Left lung (tissue), 10 donors: Measurements from ENCODE around the gene HAPSTR1. TPM values are rescaled to one million over a fixed set of nuclear protein-coding genes. Genes with fewer than 3 reads are reported as not detected.

Experiments
- ATAC-seq: fragments of 200-7000 bp; cut with Tn5 transposase; one replicate; pipeline ENCODE4 v1.9.1; 2020; ENCODE audit warnings: moderate library complexity
- DNase-seq, 4 donors: peaks; one replicate each; pipeline ENCODE4 v3.0.0-alpha.2; 2013 to 2020
- H3K27ac ChIP-seq, 2 donors: fragments of 200-600 bp; sonication (generic) in 1 of 2; one replicate each; pipeline versions ENCODE4 v1.5.0 to v1.8.0; 2020 to 2021
- H3K27me3 ChIP-seq, 2 donors: fragments of 200-600 bp; sonication (generic) in 1 of 2; one replicate each; pipeline versions ENCODE4 v1.5.0 to v1.8.0; 2020 to 2021
- H3K36me3 ChIP-seq, 2 donors: fragments of 200-600 bp; sonication (generic) in 1 of 2; one replicate each; pipeline versions ENCODE4 v1.5.0 to v1.8.0; 2020 to 2021
- H3K4me1 ChIP-seq, 2 donors: fragments of 200-600 bp; one replicate each; pipeline ENCODE4 v1.8.0; 2021
- H3K4me3 ChIP-seq, 2 donors: fragments of 200-600 bp; sonication (generic) in 1 of 2; one replicate each; pipeline versions ENCODE4 v1.5.0 to v1.8.0; 2020 to 2021; ENCODE audit warnings: mild to moderate bottlenecking in 1 of 2
- H3K9me3 ChIP-seq, 2 donors: fragments of 200-600 bp; sonication (generic) in 1 of 2; one replicate each; pipeline versions ENCODE4 v1.5.0 to v1.8.0; 2020 to 2021
- intact Hi-C, 2 donors: fragments of 100-400 bp; cut with DNase I; formaldehyde crosslinking; loops; one replicate each; pipeline versions ENCODE4 v1.11.2 to v1.14.2; 2022
- polyA plus RNA-seq, 6 donors: library from polyadenylated mRNA; unstranded; fragments of 120-200 nt; gene quantifications; one replicate each; pipeline ENCODE4 v1.2.1, GENCODE V29; 2013; ENCODE audit not compliant: insufficient read length in 6 of 6
- total RNA-seq, 2 donors: library from RNA; stranded (reverse); fragmentation: NEBNext Ultra II Directional; extraction: Animal tissue kit (Norgen Biotek cat#: 25700); gene quantifications; one replicate each; pipeline ENCODE4 v1.2.1, GENCODE V29; 2021
- TF ChIP-seq, protein P1 (sequence below), 2 donors: fragments of 200-600 bp; sonication (generic) in 1 of 2; IDR thresholded peaks; one replicate each; pipeline versions ENCODE4 v1.5.0 to v1.8.0; 2021; ENCODE audit warnings: antibody characterized with exemption in 2 of 2
- donor health status: DM: no; HTN: yes; CAD: no.
- donor health status: DM: no; HTN: no; CAD: no.

Gene HAPSTR1
- total and polyA plus RNA-seq, 8 donors = 41.9 to 62.8 (median 45.0) TPM

DNA sequence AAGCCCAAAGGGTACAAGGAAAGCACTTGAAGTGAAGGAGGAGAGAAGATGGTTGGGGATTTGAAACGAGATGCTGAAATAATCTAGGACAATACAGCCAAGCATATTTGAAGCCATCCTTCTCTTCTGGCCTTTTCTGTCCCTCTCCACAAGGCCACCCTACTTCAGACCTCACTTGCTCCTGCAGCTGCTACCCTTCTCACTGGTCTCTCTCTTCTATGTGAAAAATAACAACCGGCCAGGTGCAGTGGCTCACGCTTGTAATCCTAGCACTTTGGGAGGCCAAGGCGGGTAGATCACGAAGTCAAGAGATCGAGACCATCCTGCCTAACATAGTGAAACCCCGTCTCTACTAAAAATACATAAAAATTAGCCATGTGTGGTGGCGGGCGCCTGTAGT is 33.2 kb upstream of the HAPSTR1 start:
- Histone ChIP-seq H3K4me1 (peaks cover 2 to 12% of the 10 kb centered on the region in 2 donors), H3K27ac (no peak overlapping the region), H3K36me3 (no peaks in the 10 kb centered on the region), H3K4me3 (no peak overlapping the region), H3K9me3 (no peaks in the 10 kb centered on the region), H3K27me3 (peaks cover 0 to 11% of the 10 kb centered on the region in 2 donors)
- no peak for ATAC-seq
- DNase-seq = no peak
- TF ChIP-seq, protein P1, sequence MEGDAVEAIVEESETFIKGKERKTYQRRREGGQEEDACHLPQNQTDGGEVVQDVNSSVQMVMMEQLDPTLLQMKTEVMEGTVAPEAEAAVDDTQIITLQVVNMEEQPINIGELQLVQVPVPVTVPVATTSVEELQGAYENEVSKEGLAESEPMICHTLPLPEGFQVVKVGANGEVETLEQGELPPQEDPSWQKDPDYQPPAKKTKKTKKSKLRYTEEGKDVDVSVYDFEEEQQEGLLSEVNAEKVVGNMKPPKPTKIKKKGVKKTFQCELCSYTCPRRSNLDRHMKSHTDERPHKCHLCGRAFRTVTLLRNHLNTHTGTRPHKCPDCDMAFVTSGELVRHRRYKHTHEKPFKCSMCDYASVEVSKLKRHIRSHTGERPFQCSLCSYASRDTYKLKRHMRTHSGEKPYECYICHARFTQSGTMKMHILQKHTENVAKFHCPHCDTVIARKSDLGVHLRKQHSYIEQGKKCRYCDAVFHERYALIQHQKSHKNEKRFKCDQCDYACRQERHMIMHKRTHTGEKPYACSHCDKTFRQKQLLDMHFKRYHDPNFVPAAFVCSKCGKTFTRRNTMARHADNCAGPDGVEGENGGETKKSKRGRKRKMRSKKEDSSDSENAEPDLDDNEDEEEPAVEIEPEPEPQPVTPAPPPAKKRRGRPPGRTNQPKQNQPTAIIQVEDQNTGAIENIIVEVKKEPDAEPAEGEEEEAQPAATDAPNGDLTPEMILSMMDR (IDR thresholded peaks at IDR 0.05) = no peak
- intact Hi-C loops = no loop called here

DNA sequence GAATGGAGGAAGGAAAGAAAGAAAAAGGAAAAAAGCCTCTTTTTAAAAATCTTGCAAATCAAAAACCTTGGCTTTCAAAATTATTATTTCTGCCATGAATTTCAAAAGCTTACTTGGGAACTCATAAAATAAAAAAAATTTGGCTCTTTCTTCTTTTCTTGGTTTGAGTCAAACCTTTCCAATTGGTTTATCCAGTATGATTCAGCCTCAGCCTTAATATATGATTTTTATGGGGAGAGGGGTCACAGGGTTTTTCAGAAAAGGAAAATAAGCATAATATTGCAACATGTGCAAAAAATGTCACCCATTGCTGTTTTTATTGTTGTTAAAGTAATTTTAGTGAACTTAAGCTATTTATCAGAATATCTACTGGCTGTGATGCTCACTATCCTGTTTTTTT is 31.2 kb upstream of the HAPSTR1 start:
- TF ChIP-seq, protein P1 (IDR thresholded peaks at IDR 0.05) = no peak
- H3K36me3 ChIP-seq = no peaks in the 10 kb centered on the region
- H3K4me3 ChIP-seq = no peak overlapping the region
- DNase-seq (no peak), ATAC-seq (peak; percentile 16)
- H3K27me3 ChIP-seq = no peaks in the 10 kb centered on the region
- H3K27ac ChIP-seq = peak overlapping the region in 1 of 2 donors; percentile 44
- intact Hi-C loops = no loop called here
- H3K9me3 ChIP-seq = no peaks in the 10 kb centered on the region
- peaks cover 2 to 12% of the 10 kb centered on the region in 2 donors for H3K4me1 ChIP-seq

DNA sequence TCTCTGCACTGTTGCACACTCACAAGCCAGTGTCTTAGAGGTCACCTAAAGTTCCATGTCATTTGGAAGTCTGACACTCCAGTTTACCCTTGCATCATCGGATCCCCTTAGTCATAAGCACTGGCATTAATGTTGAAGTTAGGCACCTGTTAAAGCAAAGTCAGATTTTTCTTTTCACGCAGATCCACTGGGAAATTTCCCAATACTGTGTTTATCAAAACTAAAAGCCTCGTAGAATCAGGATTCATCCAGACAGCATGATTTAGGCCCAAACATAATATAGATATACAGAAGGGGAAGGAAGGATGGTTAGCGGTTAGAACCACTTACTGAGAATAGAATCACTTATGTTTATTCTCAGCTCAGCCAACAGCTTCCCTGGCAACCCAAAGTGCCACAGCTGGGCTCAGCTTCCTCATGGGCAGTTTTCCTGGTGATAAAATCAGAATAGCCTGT is 30.1 kb upstream of the HAPSTR1 start:
- H3K4me1 ChIP-seq = peaks cover 2 to 12% of the 10 kb centered on the region in 2 donors
- intact Hi-C loops = no loop called here
- no peak overlapping the region for H3K27ac ChIP-seq

DNA sequence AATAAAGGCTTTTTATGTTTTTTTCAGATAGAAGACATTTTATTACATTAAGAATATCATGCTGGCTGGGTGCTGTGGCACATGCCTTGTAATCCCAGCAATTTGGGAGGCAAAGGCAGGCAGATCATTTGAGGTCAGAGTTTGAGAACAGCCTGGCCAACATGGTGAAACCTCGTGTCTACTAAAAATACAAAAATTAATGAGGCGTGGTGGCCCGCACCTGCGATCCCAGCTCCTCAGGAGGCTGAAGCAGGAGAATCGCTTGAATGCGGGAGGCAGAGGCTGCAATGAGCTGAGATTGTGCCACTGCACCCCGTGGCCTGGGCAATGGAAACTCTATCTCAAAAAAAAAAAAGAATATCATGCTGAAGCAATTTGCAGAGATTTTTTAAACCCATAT is 29.1 kb upstream of the HAPSTR1 start:
- no peak for ATAC-seq
- peaks cover 2 to 12% of the 10 kb centered on the region in 2 donors for H3K4me1 ChIP-seq

More for the DNA sequence above, 30.1 kb upstream of the HAPSTR1 start:
- TF ChIP-seq, protein P1 (IDR thresholded peaks at IDR 0.05) = no peak
- ATAC-seq (peak; percentile 68), DNase-seq (peak in 1 of 4 donors; percentile 39)
- Histone ChIP-seq H3K36me3 (no peaks in the 10 kb centered on the region), H3K27me3 (no peaks in the 10 kb centered on the region), H3K4me3 (no peak overlapping the region), H3K9me3 (no peaks in the 10 kb centered on the region)

DNA sequence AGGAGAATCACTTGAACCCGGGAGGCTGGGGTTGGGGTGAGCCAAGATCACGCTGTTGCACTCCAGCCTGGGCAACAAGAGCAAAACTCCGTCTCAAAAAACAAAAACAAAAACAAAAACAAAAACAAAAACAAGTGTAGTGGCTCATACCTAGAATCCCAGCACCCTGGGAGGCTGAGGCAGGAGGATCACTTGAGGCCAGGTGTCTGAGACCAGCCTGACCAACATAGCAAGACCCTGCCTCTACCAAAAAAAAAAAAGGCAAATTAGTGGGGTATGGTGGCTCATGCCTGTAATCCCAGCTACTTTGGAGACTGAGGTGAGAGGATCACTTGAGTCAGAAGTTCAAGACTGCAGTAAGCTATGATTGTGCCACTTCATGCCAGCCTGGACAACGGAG is 26.4 kb upstream of the HAPSTR1 start:
- intact Hi-C loops = no loop called here
- Histone ChIP-seq H3K9me3 (no peaks in the 10 kb centered on the region), H3K4me1 (peaks cover 2 to 12% of the 10 kb centered on the region in 2 donors), H3K4me3 (no peak overlapping the region), H3K27me3 (no peaks in the 10 kb centered on the region), H3K36me3 (no peaks in the 10 kb centered on the region), H3K27ac (no peak overlapping the region)
- DNase-seq (no peak), ATAC-seq (no peak)
- TF ChIP-seq, protein P1 (IDR thresholded peaks at IDR 0.05) = no peak

More for the DNA sequence above, 29.1 kb upstream of the HAPSTR1 start:
- H3K4me3 ChIP-seq = no peak overlapping the region
- intact Hi-C loops = no loop called here
- H3K9me3 ChIP-seq = no peaks in the 10 kb centered on the region
- H3K27ac ChIP-seq = no peak overlapping the region
- no peak for DNase-seq
- no peaks in the 10 kb centered on the region for H3K27me3 ChIP-seq
- no peaks in the 10 kb centered on the region for H3K36me3 ChIP-seq
- TF ChIP-seq, protein P1 (IDR thresholded peaks at IDR 0.05) = no peak
